IMR-90 (cell line): ENCODE measurements around the gene OR1S2.

Source experiments
- BHLHE40 ChIP-seq: fragments of 150-350 bp; IDR thresholded peaks from 2 replicates; pipeline ENCODE4 v1.6.1; 2016; ENCODE audit warnings: mild to moderate bottlenecking, low read depth, low read length
- CEBPB ChIP-seq: IDR thresholded peaks from 2 replicates; pipeline ENCODE4 v1.6.1; 2012; ENCODE audit warnings: low read depth, low read length, improper control_type of control experiment
- CHD1 ChIP-seq: IDR thresholded peaks from 2 replicates; pipeline ENCODE4 v1.6.1; 2012; ENCODE audit warnings: low read depth, low read length, improper control_type of control experiment
- CTCF ChIP-seq: conservative IDR thresholded peaks from 2 replicates; pipeline ENCODE4 v1.5.1; 2012; ENCODE audit warnings: mild to moderate bottlenecking, low read depth, low read length, improper control_type of control experiment
- FOS ChIP-seq: fragments of 150-350 bp; IDR thresholded peaks from 2 replicates; pipeline ENCODE4 v1.6.1; 2016; ENCODE audit warnings: low read depth, low read length
- MAFK ChIP-seq: IDR thresholded peaks from 2 replicates; pipeline ENCODE4 v1.6.1; 2012; ENCODE audit warnings: low read depth, low read length, improper control_type of control experiment
- MXI1 ChIP-seq: IDR thresholded peaks from 2 replicates; pipeline ENCODE4 v1.6.1; 2012; ENCODE audit warnings: low read depth, mild to moderate bottlenecking, low read length, moderate library complexity, borderline replicate concordance
- POLR2A ChIP-seq: IDR thresholded peaks from 2 replicates; pipeline ENCODE4 v1.6.1; 2012; ENCODE audit warnings: mild to moderate bottlenecking, low read depth, low read length
- RAD21 ChIP-seq: IDR thresholded peaks from 2 replicates; pipeline ENCODE4 v1.6.1; 2012; ENCODE audit warnings: low read length, improper control_type of control experiment
- RFX5 ChIP-seq: IDR thresholded peaks from 2 replicates; pipeline ENCODE4 v1.8.0; 2012; ENCODE audit warnings: low read depth, mild to moderate bottlenecking, low read length, moderate library complexity
- SMC3 ChIP-seq: fragments of 150-350 bp; IDR thresholded peaks from 2 replicates; pipeline ENCODE4 v1.6.1; 2016; ENCODE audit warnings: low read depth, mild to moderate bottlenecking, antibody characterized with exemption, low read length, moderate library complexity
- USF2 ChIP-seq: fragments of 150-350 bp; IDR thresholded peaks from 2 replicates; pipeline ENCODE4 v1.6.1; 2017; ENCODE audit warnings: mild to moderate bottlenecking, antibody characterized with exemption, low read length, low read depth

- TF ChIP-seq FOS (no peak), CTCF (no peak), USF2 (no peak), POLR2A (no peak), RFX5 (no peak), CEBPB (no peak), RAD21 (no peak), MXI1 (no peak), BHLHE40 (no peak), SMC3 (no peak), MAFK (no peak), CHD1 (no peak)
Measured at GRCh38 chr11:58199271-58199670, 4.7 kb downstream of the OR1S2 start.
